ENCODE measurements around the gene PSD.
"Not testable (repeated sequence)": the region's sequence is repeated elsewhere in the genome, so short reads cannot be mapped to it uniquely, and the experiment has no call there.

The PSD gene

GRCh38 chr10:102418622-102419268, at the start of gene PSD:
Gene PSD (minus strand): TSS chr10:102418785. CDS start chr10:102417038, 1,747 bp downstream.
- DNase-seq, result peak; percentile 38

DNA sequence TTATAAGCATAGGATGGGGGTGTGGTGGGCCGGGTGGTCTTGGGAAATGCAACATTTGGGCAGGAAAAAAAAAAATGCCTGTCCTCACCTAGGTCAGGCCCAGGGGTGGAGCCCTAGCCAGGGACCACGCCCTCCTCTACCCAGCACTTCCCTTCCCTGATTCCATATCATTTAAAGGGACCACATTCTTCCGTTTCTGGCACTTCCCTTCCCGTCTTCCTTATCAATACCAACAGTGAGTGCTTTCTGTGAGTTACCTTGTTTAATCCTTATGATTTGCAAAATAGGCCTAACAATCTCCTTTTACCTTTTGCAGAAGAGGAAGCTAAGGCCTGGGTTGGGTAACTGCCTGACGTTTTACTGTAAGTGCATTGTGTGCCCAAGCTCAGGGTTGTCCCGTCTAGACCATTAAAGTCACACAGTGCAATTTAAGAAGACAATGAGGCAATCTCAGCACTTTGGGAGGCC, 49.4 kb upstream of the PSD start:
- no peak for DNase-seq

GRCh38 chr10:102467318-102467717, 48.7 kb upstream of the PSD start:
- DNase-seq, result no peak

DNA sequence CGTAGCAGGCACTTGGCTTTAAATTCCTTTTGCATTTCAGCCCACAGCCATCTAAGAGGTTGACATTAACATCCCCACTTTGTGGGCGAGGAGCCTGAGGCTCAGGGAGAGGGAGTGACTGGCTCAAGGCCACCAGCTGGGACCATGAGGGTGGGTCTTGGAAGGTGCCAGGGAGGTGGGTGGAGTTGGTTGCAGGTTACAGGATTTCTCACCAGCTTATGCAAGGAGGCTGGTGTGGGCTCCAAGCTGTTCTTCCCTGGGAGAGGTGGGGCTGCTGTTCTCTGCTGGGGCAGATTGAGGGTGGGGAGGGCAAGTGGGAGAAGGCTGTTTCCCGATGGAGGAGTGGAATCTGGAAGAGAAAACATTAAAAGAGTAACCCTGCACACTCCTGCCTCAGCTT, 46.9 kb upstream of the PSD start:
- no peak for DNase-seq

GRCh38 chr10:102463983-102464382, 45.4 kb upstream of the PSD start:
- DNase-seq, result no peak

DNA sequence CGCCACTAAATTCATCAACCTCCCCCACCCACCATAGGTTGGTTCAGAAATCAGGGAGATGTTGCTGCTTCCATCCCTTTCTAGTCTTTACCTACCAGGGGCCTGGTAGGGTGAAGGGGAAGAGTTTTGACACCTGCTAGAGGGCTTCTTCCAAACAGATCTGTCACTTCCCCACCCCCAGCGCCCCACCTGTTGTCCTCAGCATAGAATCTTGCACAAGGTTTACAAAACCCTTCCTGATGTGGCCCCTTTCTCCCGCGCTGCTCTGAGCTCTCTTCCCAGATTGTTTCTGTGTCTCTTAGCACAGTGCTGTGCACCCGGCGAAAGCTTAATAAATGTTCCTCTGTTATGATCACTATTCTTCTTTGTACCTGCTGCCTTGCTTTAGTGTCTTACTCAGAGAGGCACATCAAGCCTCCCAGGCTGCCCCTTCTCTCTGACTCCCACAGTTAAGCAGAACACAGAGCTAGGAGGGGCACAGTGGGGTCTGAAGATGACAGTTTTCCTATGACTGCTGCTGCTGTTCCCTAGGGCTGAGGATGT, 44.0 kb upstream of the PSD start:
- no peak for DNase-seq

DNA sequence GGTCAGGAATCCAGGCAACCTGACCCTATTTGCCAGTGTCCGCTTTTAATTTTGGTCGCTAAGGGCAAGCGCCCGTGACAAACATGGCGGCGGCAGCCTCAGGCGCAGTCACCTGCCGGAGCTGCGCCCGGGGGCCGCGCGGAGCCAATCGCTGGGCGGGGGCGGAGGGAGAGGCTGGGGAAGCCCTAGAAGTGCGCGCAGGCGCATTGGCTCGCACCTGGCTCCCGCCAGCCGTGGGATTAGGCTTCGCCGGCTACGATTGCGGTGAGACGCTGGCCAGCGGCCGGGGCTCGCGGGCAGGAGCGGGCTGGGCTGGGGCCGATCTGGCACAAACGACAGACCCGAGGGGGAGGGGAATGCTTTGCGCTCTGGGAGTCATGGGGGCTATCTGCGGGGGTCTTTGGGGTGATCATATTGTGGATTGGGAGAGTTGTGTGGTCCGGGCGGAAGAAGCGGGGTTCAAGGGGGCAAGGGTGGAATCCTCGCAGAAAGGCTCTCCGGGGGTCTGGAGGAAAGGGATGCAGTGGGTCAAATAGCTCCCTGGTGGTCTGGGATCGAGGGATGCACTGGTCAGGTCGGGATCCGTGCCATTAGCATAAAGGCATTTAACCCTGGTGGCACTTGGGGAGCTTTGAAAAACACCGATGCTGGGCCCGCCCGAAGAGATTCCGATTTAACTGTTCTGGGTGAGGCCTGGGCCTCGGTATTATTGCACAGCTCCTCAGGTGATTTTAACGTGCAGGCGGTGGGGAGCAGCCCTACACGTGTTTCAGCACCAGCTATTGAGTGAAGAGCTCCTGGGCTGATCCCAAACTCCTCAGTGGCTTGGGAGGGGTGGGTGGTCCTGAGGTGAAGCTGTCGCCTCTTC, 42.8 kb upstream of the PSD start:
- DNase-seq, result peak; percentile 81

GRCh38 chr10:102460836-102461186, 42.2 kb upstream of the PSD start:
- no peak for DNase-seq

GRCh38 chr10:102458656-102459055, 40.1 kb upstream of the PSD start:
- DNase-seq, result no peak

DNA sequence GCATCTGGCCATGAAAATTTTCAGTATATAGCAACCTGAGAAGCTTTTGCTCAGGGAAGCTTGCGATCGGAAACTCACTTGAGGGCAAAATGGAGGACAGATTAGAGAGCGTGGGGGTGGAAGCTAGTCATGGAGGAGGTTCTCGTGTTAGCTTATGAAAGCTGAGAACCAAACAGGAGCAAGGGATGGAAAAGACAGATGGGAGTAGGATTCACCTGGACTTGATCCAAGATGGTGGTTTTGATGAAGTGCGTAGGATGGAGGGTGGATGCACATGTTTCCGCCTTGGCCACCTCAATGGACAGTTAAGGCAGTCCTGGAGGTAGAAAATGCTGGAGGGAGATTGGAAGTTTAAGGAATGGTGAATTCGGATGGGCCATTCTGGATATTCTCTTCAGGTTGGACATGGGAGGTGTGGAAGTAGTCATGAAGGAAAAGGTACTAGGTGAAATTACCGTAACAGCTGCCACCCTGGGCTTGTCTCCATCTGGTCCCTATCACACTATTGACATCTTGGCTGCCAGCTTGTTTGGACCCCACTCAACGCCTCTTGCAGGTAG, 39.1 kb upstream of the PSD start:
- DNase-seq, result no peak

- DNase-seq, result no peak
These were observed 37.4 kb upstream of the PSD start for GRCh38 chr10:102455893-102456471.

GRCh38 chr10:102454662-102455487, 36.3 kb upstream of the PSD start:
- not testable (repeated sequence) for DNase-seq

DNA sequence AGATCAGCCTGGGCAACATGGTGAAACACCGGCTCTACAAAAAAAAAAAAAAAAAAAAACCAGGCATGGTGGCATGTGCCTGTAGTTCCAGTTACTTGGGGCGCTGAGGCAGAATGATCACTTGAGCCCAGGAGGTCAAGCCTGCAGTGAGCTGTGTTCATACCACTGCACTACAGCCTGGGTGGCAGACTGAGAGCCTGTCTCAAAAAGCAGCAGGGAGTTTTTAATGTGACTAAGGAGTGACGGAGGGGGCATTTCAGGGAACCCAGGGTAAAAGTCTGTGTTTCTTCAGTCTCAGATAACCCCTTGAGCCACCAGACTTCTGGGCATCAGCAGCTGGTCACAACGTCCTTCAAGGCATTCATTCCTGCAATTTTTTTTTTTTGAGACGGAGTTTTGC, 34.9 kb upstream of the PSD start:
- DNase-seq, result no peak

DNA sequence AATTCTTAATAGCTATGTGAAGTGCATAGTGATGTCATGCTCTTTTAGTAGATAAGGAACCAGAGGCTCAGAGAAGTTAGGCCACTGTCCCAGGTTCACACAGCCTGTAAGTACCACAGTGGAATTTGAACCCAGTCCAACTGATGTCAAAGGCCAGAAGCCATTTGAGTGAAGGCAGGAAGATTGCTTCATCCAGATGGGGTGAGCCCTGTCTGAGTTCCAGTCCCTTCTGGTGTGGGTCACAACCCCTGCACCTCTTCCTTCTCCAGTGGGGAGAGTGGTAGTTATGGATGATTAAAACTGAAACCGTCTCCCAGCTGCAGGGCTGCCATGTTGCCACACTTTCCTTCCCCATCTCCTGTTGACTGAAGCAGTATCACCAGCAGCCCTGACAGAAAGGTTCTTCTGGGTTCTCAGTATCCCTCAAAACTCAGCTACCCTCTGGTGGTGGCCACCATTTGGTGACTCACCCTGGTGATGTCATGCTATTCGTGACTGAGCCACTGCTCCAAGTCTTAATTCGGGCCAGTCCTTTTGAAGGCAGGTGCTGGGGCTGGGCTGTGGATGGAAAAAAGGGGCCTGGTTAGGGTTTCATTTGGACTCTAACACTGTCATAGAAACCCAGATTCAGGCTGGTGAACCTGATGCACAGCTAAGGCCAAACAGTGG, 34.2 kb upstream of the PSD start:
- DNase-seq, result no peak

GRCh38 chr10:102451105-102451969, 32.8 kb upstream of the PSD start, which contains the start of gene C10orf95:
Gene C10orf95 (minus strand): TSS chr10:102451543. CDS start chr10:102451093, 450 bp downstream.
- no peak for DNase-seq

DNA sequence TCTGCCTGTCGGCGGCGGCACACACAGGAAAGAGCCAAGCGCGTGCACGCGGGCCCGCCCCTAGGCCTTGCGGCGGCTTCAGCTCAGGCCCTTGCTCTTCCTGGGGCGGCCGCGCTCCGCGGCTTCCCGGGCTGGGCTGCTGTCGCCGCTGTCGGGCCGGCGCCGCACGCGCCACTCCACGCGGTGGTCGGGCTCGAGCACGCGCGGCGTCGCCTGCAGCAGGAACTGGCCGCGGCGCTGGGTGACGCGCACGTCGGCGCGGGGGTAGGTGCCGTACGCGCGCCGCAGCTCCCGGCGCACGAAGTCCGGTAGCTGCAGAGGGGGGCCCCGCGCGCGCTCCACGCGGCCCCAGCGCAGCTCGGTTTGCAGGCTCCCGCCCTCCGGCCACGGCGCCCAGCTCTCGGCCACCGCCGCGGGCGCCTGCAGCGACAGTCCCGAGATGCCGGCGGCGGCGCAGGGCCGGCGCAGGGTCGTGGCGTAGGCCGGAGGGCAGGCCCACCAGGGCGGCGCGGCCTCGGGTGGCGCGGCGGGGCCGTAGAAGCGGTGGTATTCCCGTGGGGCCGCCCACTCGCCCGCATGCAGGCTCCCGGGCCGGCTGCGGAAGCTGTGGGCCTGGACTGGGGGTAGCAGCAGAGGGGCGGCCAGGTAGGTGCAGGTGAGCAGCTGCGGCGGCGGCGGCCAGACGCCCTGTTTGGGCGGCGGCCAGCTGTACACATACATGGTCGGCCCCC, 32.0 kb upstream of the PSD start:
- peak; percentile 45 for DNase-seq

DNA sequence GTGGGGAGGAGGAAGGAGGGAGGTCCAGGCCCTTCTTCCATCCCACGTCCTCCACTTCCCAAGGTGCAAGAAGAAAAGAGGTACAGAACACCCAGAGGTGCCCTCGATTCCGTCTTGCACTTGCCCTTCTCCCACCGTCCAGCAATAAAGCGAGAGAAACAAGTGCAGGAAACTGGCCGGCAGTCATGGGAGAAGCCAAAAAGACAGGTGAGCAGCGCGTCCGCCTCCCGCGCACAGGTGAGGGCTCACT, 31.5 kb upstream of the PSD start:
- no peak for DNase-seq

DNA sequence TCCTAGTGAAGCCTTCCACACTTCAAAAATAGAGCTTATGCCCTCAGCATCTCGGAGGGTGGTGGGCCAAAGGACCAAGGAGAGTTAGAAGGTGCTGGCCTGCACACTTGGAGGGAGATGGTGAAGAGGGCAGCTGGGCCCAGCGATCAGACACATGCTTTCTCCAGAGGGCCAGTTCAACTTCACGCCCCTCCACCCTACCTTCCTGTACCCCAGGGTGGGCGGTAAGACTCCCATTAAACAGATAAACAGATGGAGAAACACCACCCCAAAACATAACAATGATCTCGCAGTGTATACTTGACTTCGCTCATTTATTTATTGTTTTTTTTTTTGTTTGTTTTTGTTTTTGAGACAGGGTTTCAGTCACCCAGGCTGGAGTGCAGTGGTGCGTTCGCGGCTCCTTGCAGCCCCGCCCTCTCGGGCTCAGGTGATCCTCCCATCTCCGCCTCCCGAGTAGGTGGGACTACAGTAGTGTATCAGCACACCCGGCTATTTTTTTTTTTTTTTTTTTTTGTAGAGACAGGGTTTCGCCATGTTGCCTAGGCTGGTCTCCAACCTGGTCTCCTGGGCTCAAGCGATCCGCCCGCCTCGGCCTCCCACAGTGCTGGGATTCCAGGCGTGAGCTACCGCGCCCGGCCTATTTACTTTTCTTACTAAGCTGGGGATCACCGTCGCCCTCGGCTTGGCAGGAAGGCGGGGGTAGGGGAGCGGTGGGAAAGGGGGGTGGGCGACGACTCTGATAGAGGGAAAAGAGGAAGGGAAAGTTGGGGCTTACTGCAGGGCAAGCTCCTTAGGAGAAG, 30.9 kb upstream of the PSD start:
- DNase-seq, result peak; percentile 57

- no peak for DNase-seq
These were observed 26.3 kb upstream of the PSD start for GRCh38 chr10:102444851-102445250.

Data from NCI-H2107 (cell line).